ENCODE measurements around the gene ARMC6.

ARMC6 gene

GRCh38 chr19:18985257-18985656, 48.1 kb upstream of the ARMC6 start:
- H3K4me1 ChIP-seq (ENCODE audit: control insufficient read depth, insufficient read depth, low read length) = no peaks in the 10 kb centered on the region
- TF ChIP-seq ZNF518A (tag by site-specific recombination; conservative IDR thresholded peaks at IDR 0.05; ENCODE audit: low read depth) = no peak
- no peak for TF ChIP-seq ZNF341 (tag by site-specific recombination; IDR thresholded peaks at IDR 0.05; ENCODE audit: low read depth)
- TF ChIP-seq ZNF843 (tag by site-specific recombination; IDR thresholded peaks at IDR 0.05) = no peak
- no peak for TF ChIP-seq ZNF350 (tag by site-specific recombination; IDR thresholded peaks at IDR 0.05)
- TF ChIP-seq ZFHX2 (tag by site-specific recombination; conservative IDR thresholded peaks at IDR 0.05) = no peak
- no peak for TF ChIP-seq ZNF664 (tag by site-specific recombination; IDR thresholded peaks at IDR 0.05)
- no peak for TF ChIP-seq SP3 (tag by site-specific recombination; IDR thresholded peaks at IDR 0.05)
- no peak for TF ChIP-seq HOXA7 (CRISPR knock-in tag; IDR thresholded peaks at IDR 0.05; ENCODE audit: borderline replicate concordance)
- no peak for TF ChIP-seq ZNF654 (tag by site-specific recombination; IDR thresholded peaks at IDR 0.05; ENCODE audit: low read depth)
- no peak for TF ChIP-seq GLI2 (tag by site-specific recombination; IDR thresholded peaks at IDR 0.05; ENCODE audit: borderline replicate concordance, low read depth)
- no peak for TF ChIP-seq ZNF416 (tag by site-specific recombination; IDR thresholded peaks at IDR 0.05)
- no peak for TF ChIP-seq ZNF629 (tag by site-specific recombination; IDR thresholded peaks at IDR 0.05)
- no peak for TF ChIP-seq ZNF174 (tag by site-specific recombination; IDR thresholded peaks at IDR 0.05)
- no peak for TF ChIP-seq ZFP69B (tag by site-specific recombination; IDR thresholded peaks at IDR 0.05)
- no peak for TF ChIP-seq ZNF473 (tag by site-specific recombination; IDR thresholded peaks at IDR 0.05)
- TF ChIP-seq ZNF24 (tag by site-specific recombination; IDR thresholded peaks at IDR 0.05) = no peak
- no peak for TF ChIP-seq ZBTB21 (tag by site-specific recombination; IDR thresholded peaks at IDR 0.05)
- no peak for TF ChIP-seq ZBTB17 (tag by site-specific recombination; IDR thresholded peaks at IDR 0.05)
- TF ChIP-seq HIC1 (tag by site-specific recombination; IDR thresholded peaks at IDR 0.05) = no peak
- ChIA-PET POLR2A (no interaction called here), CTCF (interaction anchor here (0.6 to 3.0 kb wide), 5 partner anchors 16 to 119 kb away, joined by 3 to 19 read pairs (median 5); no protein-coding TSS in a partner anchor)
- H3K27ac ChIP-seq (ENCODE audit: extremely low read depth, low read depth, low read length) = no peak overlapping the region
- H3K36me3 ChIP-seq (ENCODE audit: control insufficient read depth in 2 of 2, insufficient read depth in 1 of 2, low read length in 2 of 2) = no peaks in the 10 kb centered on the region
- H3K9me3 ChIP-seq (ENCODE audit: control insufficient read depth, insufficient read depth, low read depth, low read length) = no peaks in the 10 kb centered on the region
- no peak overlapping the region for H3K4me3 ChIP-seq (ENCODE audit: low read depth, low read length)

- POLR2A ChIA-PET = interaction anchor here (0.6 to 2.5 kb wide), 7 partner anchors 22 to 96 kb away, joined by 3 to 15 read pairs (median 5); partner anchors contain the start of genes COPE and DDX49
- no peak overlapping the region for H3K4me3 ChIP-seq (ENCODE audit: low read depth, low read length)
- H3K27ac ChIP-seq (ENCODE audit: extremely low read depth, low read depth, low read length) = no peak overlapping the region
- no peaks in the 10 kb centered on the region for H3K4me1 ChIP-seq (ENCODE audit: control insufficient read depth, insufficient read depth, low read length)
- H3K9me3 ChIP-seq (ENCODE audit: control insufficient read depth, insufficient read depth, low read depth, low read length) = no peaks in the 10 kb centered on the region
- CTCF ChIA-PET = interaction anchor here (0.5 to 3.0 kb wide), 33 partner anchors 9 to 537 kb away, joined by 3 to 24 read pairs (median 5); partner anchors contain the start of genes CERS1, COPE and DDX49
- H3K36me3 ChIP-seq (ENCODE audit: control insufficient read depth in 2 of 2, insufficient read depth in 1 of 2, low read length in 2 of 2) = peaks cover 0 to 13% of the 10 kb centered on the region in 2 experiments; a peak in 1 of 3 replicates
- no peak for TF ChIP-seq ZNF530 (tag by site-specific recombination; IDR thresholded peaks at IDR 0.05; ENCODE audit: low read depth)
- no peak for TF ChIP-seq ZNF776 (tag by site-specific recombination; IDR thresholded peaks at IDR 0.05; ENCODE audit: borderline replicate concordance)
- TF ChIP-seq ZNF704 (tag by site-specific recombination; IDR thresholded peaks at IDR 0.05) = no peak
- TF ChIP-seq ZNF133 (tag by site-specific recombination; IDR thresholded peaks at IDR 0.05) = no peak
- no peak for TF ChIP-seq ZNF580 (tag by site-specific recombination; IDR thresholded peaks at IDR 0.05)
- TF ChIP-seq GLIS1 (tag by site-specific recombination; IDR thresholded peaks at IDR 0.05) = no peak
- no peak for TF ChIP-seq ZBTB26 (tag by site-specific recombination; optimal IDR thresholded peaks at IDR 0.05)
- TF ChIP-seq ZNF19 (tag by site-specific recombination; IDR thresholded peaks at IDR 0.05; ENCODE audit: low read depth) = no peak
- TF ChIP-seq ZNF548 (tag by site-specific recombination; IDR thresholded peaks at IDR 0.05) = no peak
Observed at GRCh38 chr19:18987456-18987855, 45.9 kb upstream of the ARMC6 start.

All from HEK293 (cell line).